ENCODE data around the gene DDX60.
"Not testable (repeated sequence)": the region's sequence is repeated elsewhere in the genome, so short reads cannot be mapped to it uniquely, and the experiment has no call there.

Gene DDX60

DNA sequence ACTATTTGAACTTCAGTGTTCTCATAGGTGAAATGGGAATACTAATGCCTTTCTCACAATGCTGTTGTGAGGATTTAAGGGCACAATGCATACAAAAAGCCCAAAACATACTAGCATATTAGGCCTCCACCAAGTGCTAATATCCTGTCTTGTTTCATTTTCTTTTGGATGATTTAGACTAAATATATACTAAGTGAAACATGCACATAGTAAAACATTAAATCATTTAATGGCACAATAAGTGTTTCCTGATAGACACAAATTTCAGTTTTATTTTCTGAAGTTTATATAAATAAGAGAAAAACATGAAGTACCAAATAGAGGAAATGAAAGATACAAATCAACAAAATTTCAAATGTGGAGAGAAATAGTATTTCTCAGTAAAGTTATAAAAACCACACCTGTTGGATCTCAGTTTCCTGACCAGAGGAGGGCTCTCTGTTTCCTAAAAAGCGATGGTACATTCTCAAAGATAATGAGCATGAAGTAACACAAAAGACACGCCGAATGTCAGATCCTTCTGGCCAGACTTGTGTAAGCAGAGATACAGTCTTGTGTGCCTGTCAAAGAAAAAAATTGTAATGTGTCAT is 25.1 kb downstream of the DDX60 start:
- DNase-seq = no peak

DNA sequence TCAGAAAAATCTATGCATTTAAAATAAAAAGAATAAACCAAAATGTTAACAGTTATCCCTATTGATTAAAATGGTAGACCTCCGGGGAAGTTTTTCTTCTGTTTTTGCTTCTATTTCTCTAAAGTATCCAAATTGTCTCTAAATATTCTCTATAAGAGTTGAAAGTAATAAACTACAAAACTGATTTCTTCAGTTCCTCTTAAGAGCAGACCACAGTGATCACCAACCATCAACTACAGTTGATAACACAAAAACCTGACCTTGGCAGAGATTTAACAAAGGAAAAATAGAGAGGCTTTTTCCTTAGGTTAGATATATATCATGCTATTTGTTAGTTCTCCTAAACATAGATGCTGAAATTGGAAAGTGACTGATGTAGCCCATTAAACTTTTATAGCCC is 27.3 kb downstream of the DDX60 start:
- no peak for DNase-seq

DNA sequence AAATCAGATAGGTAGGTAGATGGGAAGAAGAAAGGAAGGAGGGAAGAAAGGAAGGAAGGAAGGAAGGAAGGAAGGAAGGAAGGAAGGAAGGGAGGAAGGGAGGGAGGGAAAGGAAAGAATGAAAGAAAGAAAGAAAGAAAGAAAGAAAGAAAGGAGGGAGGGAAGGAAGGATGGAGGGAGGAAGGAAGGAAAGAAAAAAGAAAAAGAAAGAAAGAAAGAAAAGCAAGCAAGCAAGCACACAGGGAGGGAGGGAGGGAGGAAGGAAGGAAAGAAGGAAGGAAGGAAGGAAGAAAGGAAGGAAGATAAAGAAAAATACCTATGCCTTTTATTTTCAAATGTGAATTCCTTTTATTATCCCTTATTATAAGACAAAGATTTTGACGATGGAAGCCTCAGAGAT is 32.7 kb downstream of the DDX60 start:
- DNase-seq = not testable (repeated sequence)

DNA sequence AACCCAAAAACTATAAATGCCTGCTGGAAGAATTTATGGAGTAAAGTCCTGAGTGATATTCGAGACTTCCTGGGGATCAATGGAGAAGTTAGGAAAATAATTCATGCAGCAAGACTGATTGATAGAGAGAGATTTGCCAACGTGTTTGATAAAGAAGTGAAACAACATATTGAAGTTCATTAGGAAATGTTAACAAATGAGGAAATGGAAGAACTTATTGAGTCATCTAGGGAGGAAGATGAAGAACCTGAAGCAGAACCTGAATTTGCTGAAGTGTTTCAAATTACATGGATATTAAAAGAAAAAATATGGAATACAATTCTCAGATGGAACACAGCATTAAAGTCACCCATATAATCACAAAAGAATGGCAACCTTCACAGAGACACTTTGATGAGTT is 39.0 kb downstream of the DDX60 start:
- no peak for DNase-seq

DNA sequence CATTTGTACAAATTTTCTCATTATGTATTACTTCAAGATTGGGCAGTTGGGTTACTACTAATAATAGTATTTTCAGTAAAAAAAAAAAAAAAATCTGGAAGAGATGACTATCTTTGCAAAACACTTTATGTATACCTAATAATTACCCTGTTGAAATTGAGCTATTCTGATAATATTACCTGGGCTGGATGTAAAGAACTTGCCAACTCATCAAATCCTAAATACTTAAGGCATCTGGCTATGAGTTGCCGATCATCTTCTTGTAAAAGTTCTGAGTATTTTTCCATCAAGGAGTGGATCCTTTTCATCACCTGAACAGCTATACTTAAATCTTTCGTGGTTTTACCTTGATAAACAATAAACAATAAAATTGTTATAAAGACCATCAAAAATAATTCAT is 42.7 kb downstream of the DDX60 start:
- DNase-seq = no peak

DNA sequence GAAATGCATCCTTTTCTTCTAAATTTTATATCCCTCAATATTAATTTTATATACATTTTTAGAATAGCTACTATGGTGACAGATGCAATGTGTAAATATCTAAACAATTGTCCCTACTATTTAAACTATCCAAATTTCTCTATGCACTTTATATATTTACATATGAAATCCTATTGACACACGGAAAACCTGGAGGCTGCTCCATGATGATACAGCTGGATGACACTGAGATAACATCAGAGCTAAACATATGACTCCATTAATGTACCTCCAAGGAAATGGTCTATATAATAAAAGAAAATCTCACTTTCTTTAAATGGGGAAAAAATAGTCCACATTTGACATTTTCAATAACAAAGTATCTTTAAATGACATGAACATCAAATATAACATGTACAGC is 43.7 kb downstream of the DDX60 start:
- DNase-seq = no peak

DNA sequence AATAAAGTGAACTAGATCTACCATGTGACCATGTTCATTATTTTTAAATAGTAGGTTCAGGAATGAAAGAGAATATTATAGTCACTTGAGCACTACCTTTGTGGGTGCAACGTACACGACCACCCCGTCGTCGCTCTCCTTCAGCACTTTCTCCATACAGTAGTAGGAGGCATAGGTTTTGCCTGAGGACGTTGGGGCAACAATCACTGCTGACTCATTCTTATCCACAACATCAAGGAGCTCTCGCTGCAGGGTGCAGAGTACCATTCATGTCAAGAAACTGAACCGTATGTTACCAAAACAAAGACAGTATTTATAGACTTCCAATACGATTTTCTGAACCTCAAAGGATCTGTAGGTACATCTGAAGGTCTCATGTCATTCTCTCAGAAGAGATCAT is 44.7 kb downstream of the DDX60 start:
- DNase-seq = no peak

DNA sequence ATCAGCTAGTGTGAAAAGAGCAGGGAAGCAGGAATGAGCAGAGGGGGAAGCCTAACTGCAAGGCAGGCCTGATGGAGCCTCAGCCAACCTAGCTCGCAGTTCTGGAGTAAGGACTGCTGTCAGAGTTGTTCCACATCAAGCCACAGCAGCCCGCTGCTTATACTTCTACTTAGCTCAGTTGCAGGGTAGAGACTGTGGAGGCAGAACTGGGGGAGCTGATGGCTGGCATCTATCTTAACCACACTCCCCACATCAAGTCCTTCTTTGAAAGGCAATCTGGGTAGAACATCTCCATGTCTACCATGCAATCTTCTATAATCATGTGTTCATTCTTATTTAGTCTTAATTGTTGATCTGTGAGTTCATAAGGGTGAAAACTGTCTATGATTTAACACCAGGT is 46.1 kb downstream of the DDX60 start:
- no peak for DNase-seq

DNA sequence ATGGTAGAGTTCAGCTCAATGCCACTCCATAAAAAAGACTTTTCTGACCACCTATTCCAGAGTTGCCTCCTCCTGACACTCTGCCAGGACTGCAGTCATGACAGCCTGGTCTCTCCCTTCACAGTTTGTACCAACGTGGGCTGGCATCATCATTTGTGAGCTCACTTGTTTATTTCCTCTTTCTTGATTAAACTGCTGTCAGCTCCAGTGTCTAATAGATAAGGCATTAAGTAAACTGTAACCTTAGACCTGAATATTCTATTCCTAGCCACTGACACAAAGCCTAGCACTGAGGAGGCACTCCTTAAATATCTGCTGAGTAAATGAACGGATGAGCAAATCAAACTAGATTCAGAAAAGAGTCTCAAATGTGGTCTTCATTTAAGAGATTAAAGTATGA is 48.7 kb downstream of the DDX60 start:
- no peak for DNase-seq

DNA sequence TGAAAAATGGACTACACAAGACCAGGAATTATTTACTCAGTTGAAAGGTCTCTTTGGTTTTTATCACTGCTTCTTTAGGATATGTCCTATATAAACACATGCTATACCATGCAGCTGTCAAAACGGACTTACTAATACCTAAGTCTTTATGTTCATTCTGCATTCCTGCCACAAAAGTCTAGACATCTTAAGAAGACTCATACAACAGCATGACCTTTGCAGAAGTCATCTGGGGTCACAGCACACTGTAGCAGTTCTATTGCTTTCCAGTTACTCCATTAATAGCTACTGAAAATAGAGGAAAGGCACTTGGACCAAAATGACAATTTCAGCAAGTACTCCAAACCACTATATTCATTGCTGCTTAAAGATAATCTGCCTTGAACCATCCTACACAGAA is 53.2 kb downstream of the DDX60 start:
- DNase-seq = no peak

DNA sequence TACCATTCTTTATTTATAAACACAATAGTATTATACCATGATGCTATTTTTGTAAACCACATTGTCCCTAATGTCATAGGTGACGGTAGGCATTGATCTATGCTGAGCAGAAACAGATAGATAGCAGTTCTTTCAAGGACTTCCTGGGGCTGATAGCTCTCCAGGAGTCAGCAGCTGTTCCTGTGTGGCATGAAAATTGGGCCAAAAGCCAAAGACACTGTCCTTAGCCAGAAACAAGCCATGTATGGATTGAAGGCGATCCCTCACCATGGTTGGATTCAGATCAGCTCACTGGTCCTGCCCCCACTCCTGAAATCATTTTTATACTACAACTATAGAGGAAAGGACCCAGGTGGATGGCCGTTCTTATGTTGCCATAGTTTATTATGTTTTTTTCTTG is 53.6 kb downstream of the DDX60 start:
- no peak for DNase-seq

DNA sequence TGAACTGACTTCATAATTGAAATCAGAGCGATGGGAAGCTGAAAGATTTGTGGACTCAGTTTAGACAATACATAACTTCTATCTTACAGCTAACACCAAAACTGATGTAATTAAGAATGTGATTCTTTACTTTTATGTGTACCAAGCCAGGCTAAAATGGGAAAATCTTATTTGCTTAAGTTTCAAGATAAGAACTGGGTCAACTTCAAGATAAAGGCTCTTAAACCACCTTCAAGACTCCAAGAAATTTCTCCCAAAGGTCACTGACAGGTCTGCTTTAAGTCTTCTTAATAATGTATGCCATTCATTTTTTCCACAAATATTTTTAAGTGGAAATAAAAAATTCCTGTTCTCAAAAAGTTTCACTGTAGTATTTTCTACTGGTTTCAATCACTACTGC is 55.5 kb downstream of the DDX60 start:
- DNase-seq = no peak

DNA sequence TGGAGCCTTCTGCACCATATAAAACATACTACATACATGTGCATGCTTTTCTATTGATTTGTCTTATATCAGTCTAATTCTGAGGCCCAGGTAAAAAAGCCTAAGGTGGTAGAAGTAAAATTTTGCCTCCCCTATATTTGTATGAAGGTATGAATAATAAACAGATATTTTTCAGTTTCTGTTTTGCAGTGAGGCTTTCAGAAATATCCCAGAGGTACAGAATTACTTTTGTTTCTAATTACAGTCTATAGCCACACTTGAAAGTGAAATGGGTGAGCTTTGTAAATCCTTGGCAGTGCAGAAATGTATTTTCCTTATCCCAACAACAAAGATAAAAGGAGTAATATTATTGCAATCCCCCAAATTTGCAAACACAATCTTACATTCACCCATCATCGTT is 59.5 kb downstream of the DDX60 start:
- DNase-seq = no peak

DNA sequence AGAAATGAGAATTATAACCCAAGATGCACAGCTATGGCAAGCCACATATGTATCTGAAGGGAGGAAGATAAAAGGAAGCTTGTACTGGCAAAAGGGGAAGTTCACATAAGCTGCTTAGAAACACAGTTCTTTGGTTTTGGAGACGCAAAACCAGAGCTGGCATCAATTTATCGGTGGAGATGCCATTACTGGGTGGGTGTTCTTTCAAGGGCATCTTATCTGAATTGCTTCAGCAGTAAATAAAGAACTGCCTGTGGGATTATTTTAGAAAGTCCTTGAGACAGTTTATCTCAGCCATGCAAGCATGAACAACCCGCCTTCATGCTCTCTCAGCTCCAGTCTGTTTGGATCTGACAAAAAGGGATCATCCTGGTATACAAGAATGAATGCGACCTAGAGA is 60.8 kb downstream of the DDX60 start:
- no peak for DNase-seq

DNA sequence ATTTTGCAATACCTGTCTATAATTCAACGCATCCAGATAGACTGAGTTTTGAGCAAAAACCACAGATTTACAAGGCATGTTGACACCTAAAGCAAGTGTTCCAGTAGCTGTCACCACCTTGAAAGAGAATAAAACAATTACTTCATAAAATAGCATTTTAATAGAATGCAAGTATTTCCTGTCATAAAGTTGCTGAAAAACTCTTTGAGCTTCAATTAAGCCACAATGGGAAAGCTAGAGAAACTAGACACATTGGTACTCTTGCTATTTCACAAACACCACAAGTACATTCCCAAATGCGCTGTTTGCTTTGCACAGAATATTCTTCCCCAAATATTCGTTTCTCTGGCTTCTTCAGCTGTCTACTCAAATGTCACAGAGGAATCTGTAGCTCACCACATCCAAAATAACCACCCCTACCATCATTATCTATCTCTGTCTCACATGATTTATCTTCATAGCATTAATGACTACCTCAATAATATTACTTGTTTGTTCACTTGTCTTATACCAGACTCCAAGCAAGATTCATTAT is 70.3 kb downstream of the DDX60 start:
- DNase-seq = no peak

DNA sequence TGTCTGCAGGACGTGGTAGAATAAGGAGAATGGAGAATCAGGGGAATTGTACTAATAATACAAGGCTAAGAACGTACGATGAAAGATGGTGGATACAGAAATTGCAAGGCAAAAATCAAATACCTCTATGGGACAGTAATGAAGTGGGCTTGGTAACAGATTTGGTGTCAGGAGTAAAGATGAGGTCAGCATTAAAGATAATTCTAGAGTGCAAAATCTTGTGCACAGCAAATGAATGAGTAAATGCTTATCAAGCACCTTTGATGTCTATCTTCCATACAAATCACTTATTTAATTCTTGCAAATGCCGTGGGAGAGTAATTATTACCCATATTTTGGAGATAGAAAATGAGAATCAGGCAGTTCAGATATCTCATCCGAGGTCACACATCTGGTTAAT is 70.9 kb downstream of the DDX60 start:
- DNase-seq = no peak

DNA sequence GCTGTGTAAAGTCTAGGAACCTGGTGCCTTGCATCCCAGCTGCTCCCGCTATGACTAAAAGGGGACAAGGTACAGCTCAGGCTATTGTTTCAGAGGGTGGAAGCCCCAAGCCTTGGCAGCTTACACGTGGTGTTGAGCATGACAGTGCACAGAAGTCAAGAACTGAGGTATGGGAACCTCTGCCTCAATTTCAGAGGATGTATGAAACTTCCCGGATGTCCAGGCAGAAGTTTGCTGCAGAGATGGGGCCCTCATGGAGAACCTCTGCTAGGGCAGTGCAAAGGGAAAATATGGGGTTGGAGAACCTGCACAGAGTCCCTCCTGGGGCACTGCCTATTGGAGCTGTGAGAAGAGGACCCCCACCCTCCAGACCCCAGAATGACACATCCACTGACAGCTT is 76.6 kb downstream of the DDX60 start:
- DNase-seq = no peak

DNA sequence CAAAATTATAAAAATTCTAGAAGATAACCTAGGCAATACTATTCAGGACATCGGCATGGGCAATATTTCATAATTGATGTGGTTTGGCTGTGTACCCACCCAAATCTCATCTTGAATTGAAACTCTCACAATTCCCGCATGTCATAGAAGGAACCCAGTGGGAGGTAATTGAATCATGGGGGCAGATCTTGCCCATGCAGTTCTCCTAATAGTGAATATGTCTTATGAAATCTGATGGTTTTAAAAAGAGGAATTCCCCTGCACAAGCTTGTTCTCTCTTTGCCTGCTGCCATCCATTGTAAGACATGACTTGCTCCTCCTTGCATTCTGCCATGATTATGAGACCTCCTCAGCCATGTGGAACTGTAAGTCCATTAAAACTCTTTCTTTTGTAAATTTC is 77.7 kb downstream of the DDX60 start:
- no peak for DNase-seq

DNA sequence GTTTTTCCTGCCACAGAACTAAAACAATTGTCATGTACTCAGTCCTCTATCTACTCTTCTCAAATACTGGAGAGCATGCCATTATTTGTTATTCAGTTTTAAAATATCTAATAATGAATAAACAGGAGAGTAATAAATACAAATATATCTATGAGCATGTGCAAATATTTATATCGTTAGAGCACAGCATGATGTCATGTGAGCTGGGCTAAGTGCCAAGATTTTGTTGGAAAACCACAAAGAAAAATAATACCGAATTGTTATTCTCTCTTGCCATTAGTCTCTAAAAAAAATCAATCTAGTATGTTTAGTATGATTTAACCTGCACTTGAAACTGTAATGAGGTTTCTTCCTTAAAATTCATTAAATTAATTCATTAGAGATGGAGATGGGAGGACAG is 97.3 kb downstream of the DDX60 start:
- DNase-seq = no peak

DNA sequence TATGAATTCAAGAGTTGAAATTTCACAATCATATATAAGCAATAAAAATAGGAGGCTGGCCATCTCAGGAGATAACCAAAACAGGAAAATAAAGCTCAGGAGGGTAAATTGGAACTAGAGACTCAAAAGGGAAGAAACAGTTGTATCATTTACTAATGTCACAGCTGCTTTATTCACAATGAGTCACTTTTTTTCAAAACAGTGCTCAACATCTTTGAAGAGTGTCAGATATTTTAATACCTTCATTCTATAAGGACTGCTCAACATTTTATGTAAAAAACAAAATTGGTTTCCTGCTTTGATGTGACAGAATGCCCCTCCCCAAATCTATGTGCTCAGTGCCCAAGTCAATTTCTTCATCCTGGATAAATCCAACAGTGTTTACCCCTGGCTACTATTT is 97.7 kb downstream of the DDX60 start:
- DNase-seq = no peak

DNA sequence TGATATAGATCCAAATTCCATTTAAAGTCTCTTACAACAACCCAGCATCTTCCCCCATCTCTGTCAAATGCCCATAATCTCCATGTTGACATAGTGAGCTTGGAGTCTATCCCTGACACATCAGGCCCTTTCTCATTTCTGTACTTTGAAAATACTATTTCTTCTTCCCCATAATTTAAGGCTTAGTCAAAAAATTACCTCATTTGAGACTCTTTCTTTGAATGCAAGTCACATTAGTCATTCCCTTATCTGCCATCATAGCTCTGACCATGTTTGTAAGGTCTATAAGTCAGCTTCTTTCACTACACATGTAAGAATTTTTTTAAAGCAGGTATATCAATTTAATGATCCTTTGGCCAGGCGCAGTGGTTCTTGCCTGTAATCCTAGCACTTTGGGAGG is 99.9 kb downstream of the DDX60 start:
- no peak for DNase-seq

DNA sequence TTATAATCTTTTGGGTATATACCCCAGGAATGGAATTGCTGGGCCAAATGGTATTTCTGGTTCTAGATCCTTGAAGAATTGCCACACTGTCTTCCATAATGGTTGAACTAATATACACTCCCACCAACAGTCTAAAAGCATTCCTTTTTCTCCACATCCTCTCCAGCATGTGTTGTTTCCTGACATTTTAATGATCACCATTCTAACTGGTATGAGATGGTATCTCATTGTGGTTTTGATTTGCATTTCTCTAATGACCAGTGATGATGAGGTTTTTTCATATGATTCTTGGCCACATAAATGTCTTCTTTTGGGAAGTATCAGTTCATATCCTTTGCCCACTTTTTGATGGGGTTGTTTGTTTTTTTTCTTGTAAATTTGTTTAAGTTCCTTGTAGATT is 105.0 kb downstream of the DDX60 start:
- not testable (repeated sequence) for DNase-seq

DNA sequence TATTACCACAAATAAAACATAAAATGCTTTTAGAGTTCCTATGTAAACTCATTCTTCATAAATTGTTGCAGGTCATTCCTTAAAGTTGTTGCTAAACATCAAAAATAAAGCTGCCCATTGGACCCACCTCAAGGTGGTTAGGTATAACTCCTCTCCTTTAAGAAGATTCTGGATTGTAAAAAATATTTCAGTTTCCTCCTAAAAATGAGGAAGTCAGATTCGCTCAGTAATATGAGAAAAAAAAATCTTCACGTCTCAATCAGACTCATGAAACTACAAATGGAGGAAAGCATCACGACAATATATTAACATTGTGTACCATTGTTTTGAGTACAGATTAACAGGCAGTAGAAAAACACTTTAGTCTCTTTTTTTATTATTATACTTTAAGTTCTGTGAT is 105.9 kb downstream of the DDX60 start:
- DNase-seq = no peak

DNA sequence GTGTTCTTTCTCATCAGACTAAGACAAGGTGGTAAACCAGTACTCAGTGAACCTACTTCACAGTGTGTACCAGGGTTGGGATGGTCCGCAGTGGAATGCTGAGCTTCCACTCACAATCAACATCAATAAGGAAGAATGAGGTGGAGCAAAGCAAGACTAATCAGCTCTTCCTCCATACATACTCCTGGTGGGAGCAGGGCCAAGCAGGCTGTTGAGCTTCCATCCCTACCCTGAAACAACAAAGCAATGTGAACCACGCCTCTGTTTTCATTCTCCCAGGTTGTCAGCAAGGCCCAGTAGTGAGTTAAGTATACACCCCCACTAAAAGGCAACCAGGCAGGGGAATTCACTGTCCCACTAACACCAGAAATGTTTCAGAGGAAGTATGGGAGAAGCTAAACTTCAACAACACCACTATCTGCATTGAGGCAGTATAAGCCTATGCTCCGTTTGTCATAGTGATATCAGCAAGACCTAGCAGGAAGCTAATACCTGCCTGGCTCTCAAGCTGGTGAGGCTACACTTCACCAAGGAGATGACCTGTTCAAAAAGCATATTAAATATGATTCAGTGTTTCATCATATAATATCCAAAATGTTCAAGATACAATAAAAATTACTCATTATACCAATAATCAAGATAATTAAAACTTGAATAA is 109.5 kb downstream of the DDX60 start:
- no peak for DNase-seq

DNA sequence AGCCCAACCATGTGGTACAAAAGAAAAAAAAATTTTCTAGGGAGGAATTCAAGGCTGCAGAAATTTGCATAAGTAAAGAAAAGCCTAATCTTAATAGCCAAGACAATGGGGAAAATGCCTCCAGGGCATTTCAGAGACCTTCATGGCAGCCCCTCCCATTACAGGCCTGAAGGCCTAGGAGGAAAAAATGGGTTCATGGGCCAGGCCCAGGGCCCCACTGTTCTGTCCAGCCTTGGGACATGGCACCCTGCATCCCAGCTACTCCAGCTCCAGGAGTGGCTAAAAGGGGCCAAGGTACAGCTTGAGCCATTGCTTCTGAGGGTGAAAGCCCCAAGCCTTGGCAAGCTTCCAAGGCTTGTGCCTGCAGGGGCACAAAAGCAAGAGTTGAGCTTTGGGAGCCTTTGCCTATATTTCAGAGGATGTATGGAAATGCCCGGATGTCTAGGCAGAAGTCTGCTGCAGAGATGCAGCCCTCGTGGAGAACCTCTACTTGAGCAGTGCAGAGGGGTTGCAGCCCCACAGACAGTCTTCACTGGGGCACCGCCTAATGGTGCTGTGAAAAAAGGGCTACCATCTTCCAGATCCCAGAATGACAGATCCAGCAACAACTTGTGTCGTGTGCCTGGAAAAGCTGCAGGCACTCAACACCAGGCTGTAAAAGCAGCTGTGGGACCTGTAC is 115.2 kb downstream of the DDX60 start:
- DNase-seq = no peak

Data from activated naive CD4-positive, alpha-beta T cell treated with anti-CD3 and anti-CD28 coated beads, Interleukin-2, amount 50 U/mL, for 16 hours (primary cell).